ENCODE results near the gene CNTNAP5. TPM values are rescaled to one million over a fixed set of nuclear protein-coding genes. Genes with fewer than 3 reads are reported as not detected.

The CNTNAP5 gene
- total and polyA plus RNA-seq, 2 donors (not counting 1 experiment from before 2014, with no cell fraction given) = not detected

- Mint-ChIP-seq H3K27me3 (no peaks in the 10 kb centered on the region), H3K4me3 (no peak overlapping the region), H3K27ac (no peak overlapping the region), H3K9me3 (ENCODE audit: insufficient read depth) (peaks cover 9% of the 10 kb centered on the region), H3K4me1 (no peaks in the 10 kb centered on the region)
- Histone ChIP-seq H3K4me3 (ENCODE audit: control extremely low read depth in 1 of 5, extremely low read depth in 1 of 5, insufficient read depth in 1 of 5, low read depth in 2 of 5, low read length in 4 of 5) (no peak overlapping the region), H3K9me3 (ENCODE audit: control extremely low read depth in 1 of 3, control insufficient read depth in 2 of 3, insufficient read depth in 1 of 3, low read length in 2 of 3) (no peaks in the 10 kb centered on the region), H3K79me2 (ENCODE audit: control insufficient read depth, insufficient read depth, low read length) (no peaks in the 10 kb centered on the region), H3K9ac (ENCODE audit: low read length) (no peak overlapping the region), H4K20me1 (ENCODE audit: control insufficient read depth, insufficient read depth, low read length, poor library complexity, severe bottlenecking) (no peaks in the 10 kb centered on the region), H3K36me3 (replicated peaks in 1 of 2; ENCODE audit: control extremely low read depth in 1 of 2, control insufficient read depth in 1 of 2, extremely low read depth in 1 of 2, insufficient read depth in 2 of 2, low read length in 1 of 2) (no peaks in the 10 kb centered on the region), H3K27ac (ENCODE audit: low read length in 2 of 2) (no peak overlapping the region), H3K4me1 (ENCODE audit: control insufficient read depth in 2 of 2, insufficient read depth in 2 of 2, low read length in 2 of 2) (no peaks in the 10 kb centered on the region), H3K27me3 (replicated peaks in 1 of 4; ENCODE audit: control extremely low read depth in 1 of 4, control insufficient read depth in 3 of 4, insufficient read depth in 4 of 4, low read length in 3 of 4) (no peaks in the 10 kb centered on the region), H2AFZ (ENCODE audit: insufficient read depth, low read depth, low read length, poor library complexity, severe bottlenecking) (no peak overlapping the region), H3K4me2 (replicated peaks; ENCODE audit: low read depth, low read length, poor library complexity, severe bottlenecking) (no peak overlapping the region)
- WGBS (ENCODE audit: insufficient coverage) = 59% methylated on average over 2 of the region's 2 CpGs
- no peak for TF ChIP-seq CTCF (IDR thresholded peaks at IDR 0.05)
- DNase-seq (no peak), ATAC-seq (ENCODE audit: low read depth) (no peak)
- intact Hi-C loops (cut with micrococcal nuclease) = no loop called here
- ChIA-PET CTCF (no interaction called here), POLR2A (no interaction called here)
Observed at GRCh38 chr2:124880995-124881394, 855.9 kb downstream of the CNTNAP5 start.

GRCh38 chr2:124882423-124882822, 857.3 kb downstream of the CNTNAP5 start:
- no peak for ATAC-seq (ENCODE audit: low read depth)
- H3K4me1 Mint-ChIP-seq = no peaks in the 10 kb centered on the region
- intact Hi-C loops (cut with micrococcal nuclease) = no loop called here
- H3K27me3 Mint-ChIP-seq = no peaks in the 10 kb centered on the region
- no peak for DNase-seq
- Histone ChIP-seq H2AFZ (ENCODE audit: insufficient read depth, low read depth, low read length, poor library complexity, severe bottlenecking) (no peak overlapping the region), H3K36me3 (replicated peaks in 1 of 2; ENCODE audit: control extremely low read depth in 1 of 2, control insufficient read depth in 1 of 2, extremely low read depth in 1 of 2, insufficient read depth in 2 of 2, low read length in 1 of 2) (no peaks in the 10 kb centered on the region), H3K4me3 (ENCODE audit: control extremely low read depth in 1 of 5, extremely low read depth in 1 of 5, insufficient read depth in 1 of 5, low read depth in 2 of 5, low read length in 4 of 5) (no peak overlapping the region), H3K4me1 (ENCODE audit: control insufficient read depth in 2 of 2, insufficient read depth in 2 of 2, low read length in 2 of 2) (no peaks in the 10 kb centered on the region), H3K79me2 (ENCODE audit: control insufficient read depth, insufficient read depth, low read length) (no peaks in the 10 kb centered on the region), H3K9me3 (ENCODE audit: control extremely low read depth in 1 of 3, control insufficient read depth in 2 of 3, insufficient read depth in 1 of 3, low read length in 2 of 3) (no peaks in the 10 kb centered on the region), H3K9ac (ENCODE audit: low read length) (no peak overlapping the region), H3K4me2 (replicated peaks; ENCODE audit: low read depth, low read length, poor library complexity, severe bottlenecking) (no peak overlapping the region), H3K27me3 (replicated peaks in 1 of 4; ENCODE audit: control extremely low read depth in 1 of 4, control insufficient read depth in 3 of 4, insufficient read depth in 4 of 4, low read length in 3 of 4) (no peaks in the 10 kb centered on the region), H3K27ac (ENCODE audit: low read length in 2 of 2) (no peak overlapping the region), H4K20me1 (ENCODE audit: control insufficient read depth, insufficient read depth, low read length, poor library complexity, severe bottlenecking) (no peaks in the 10 kb centered on the region)
- ChIA-PET POLR2A (no interaction called here), CTCF (no interaction called here)
- no peak overlapping the region for H3K27ac Mint-ChIP-seq
- H3K9me3 Mint-ChIP-seq (ENCODE audit: insufficient read depth) = peaks cover 9% of the 10 kb centered on the region
- TF ChIP-seq EZH2 (IDR thresholded peaks at IDR 0.05; ENCODE audit: borderline replicate concordance, insufficient read depth, low read depth, low read length, poor library complexity, severe bottlenecking) (no peak), CTCF (IDR thresholded peaks at IDR 0.05) (no peak)
- WGBS (ENCODE audit: insufficient coverage) = no CpG with 5 or more reads among the region's 3 CpGs
- H3K4me3 Mint-ChIP-seq = no peak overlapping the region
